ENCODE measurements around the gene AQP6. TPM values are rescaled to one million over a fixed set of nuclear protein-coding genes. Genes with fewer than 3 reads are reported as not detected.

Gene AQP6
- total and polyA plus RNA-seq, 2 donors from 2014 or later = 12.0 to 74.1 TPM

DNA sequence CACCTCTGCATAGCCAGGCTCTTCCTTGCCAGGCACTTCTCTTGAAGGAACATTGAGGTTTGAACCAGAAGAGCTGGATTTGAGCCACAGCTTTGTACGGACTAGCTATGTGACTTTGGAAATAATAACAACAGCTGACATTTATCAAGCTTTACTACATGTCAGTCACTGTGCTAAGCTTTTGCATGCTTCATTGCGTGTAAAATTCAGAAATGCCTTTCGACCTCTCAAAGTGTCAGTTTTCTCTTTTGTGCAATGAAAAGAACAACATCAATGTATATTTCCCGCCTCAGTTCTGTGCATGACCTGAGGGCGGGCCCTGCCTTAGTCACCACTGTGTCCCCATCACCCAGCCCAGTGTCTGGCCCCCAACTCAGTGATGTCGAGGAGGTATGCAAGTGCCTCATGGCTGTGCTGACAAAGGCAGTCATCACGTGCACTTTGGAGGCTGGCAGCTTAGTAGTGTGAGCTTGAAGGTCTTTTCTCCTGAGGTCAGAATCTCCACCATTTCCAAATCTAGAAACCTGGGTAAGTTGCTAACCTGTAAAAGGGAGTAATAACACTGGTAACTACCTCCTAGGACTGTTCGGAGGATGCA lies 40.1 kb upstream of the AQP6 start:
- no peak for FAIRE-seq
- Histone ChIP-seq H3K36me3 (ENCODE audit: control insufficient read depth in 2 of 3, insufficient read depth in 3 of 3, low read length in 3 of 3) (no peaks in the 10 kb centered on the region), H3K4me1 (ENCODE audit: control insufficient read depth in 2 of 3, insufficient read depth in 2 of 3, low read depth in 1 of 3, low read length in 3 of 3) (peaks cover 0 to 2% (median 0%) of the 10 kb centered on the region in 3 donors), H3K4me3 (ENCODE audit: low read length in 3 of 3) (no peak overlapping the region), H3K9me3 (ENCODE audit: control insufficient read depth in 2 of 3, insufficient read depth in 1 of 3, low read length in 3 of 3) (no peaks in the 10 kb centered on the region), H3K27me3 (ENCODE audit: control insufficient read depth, insufficient read depth, low read length) (no peaks in the 10 kb centered on the region), H3K27ac (ENCODE audit: low read depth in 2 of 2, low read length in 2 of 2) (no peak overlapping the region), H3K9ac (ENCODE audit: low read length in 3 of 3) (no peak overlapping the region)
- TF ChIP-seq CTCF (IDR thresholded peaks at IDR 0.05; ENCODE audit: borderline replicate concordance, extremely low read depth, insufficient read depth) = no peak
- peak in 3 of 5 donors; percentile 53 to 87 (median 75) for DNase-seq
- intact Hi-C loops (cut with DNase I) = no loop called here

DNA sequence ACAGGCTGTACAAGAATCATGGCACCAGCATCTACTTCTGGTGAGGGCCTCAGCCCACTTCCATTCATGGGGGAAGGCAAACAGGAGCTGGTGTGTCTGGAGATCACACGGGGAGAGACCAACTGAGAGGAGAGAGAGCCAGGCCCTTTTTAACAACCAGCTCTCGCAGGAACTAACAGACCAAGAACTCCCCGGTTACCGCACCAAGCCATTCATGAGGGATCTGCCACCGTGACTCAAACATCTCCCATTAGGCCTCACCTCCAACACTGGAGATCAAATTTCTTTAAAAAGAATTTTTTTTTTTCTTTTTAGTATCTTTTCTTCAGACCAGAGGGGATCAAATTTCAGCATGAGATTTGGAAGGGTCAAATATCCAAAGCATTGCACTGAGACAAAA lies 39.0 kb upstream of the AQP6 start:
- H3K9ac ChIP-seq (ENCODE audit: low read length in 3 of 3) = no peak overlapping the region
- H3K27ac ChIP-seq (ENCODE audit: low read depth in 2 of 2, low read length in 2 of 2) = no peak overlapping the region
- FAIRE-seq (no peak), DNase-seq (peak in 2 of 5 donors; percentile 34 to 62)
- H3K36me3 ChIP-seq (ENCODE audit: control insufficient read depth in 2 of 3, insufficient read depth in 3 of 3, low read length in 3 of 3) = no peaks in the 10 kb centered on the region
- intact Hi-C loops (cut with DNase I) = no loop called here
- TF ChIP-seq CTCF (IDR thresholded peaks at IDR 0.05; ENCODE audit: borderline replicate concordance, extremely low read depth, insufficient read depth) = no peak
- H3K4me1 ChIP-seq (ENCODE audit: control insufficient read depth in 2 of 3, insufficient read depth in 2 of 3, low read depth in 1 of 3, low read length in 3 of 3) = peaks cover 0 to 2% (median 0%) of the 10 kb centered on the region in 3 donors
- H3K27me3 ChIP-seq (ENCODE audit: control insufficient read depth, insufficient read depth, low read length) = no peaks in the 10 kb centered on the region
- H3K9me3 ChIP-seq (ENCODE audit: control insufficient read depth in 2 of 3, insufficient read depth in 1 of 3, low read length in 3 of 3) = no peaks in the 10 kb centered on the region
- H3K4me3 ChIP-seq (ENCODE audit: low read length in 3 of 3) = no peak overlapping the region

DNA sequence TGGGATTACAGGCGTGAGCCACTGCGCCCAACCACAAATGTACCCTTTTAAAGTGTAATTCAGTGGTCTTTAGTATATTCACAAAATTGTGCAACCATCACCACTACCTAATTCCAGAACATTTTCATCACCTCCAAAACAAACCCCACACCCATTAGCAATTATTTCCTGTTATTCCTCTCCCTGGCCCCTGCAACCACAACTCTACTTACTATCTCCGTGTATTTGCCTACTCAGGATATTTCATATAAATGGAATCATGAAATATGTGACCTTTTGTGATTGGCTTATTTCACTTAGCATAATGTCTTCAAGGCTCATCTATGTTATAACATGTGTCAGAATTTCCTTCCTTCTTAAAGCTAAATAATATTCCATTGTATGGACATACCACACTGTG lies 38.2 kb upstream of the AQP6 start:
- intact Hi-C loops (cut with DNase I) = no loop called here
- no peaks in the 10 kb centered on the region for H3K27me3 ChIP-seq (ENCODE audit: control insufficient read depth, insufficient read depth, low read length)
- H3K9ac ChIP-seq (ENCODE audit: low read length in 3 of 3) = no peak overlapping the region
- peaks cover 0 to 2% (median 0%) of the 10 kb centered on the region in 3 donors for H3K4me1 ChIP-seq (ENCODE audit: control insufficient read depth in 2 of 3, insufficient read depth in 2 of 3, low read depth in 1 of 3, low read length in 3 of 3)
- H3K9me3 ChIP-seq (ENCODE audit: control insufficient read depth in 2 of 3, insufficient read depth in 1 of 3, low read length in 3 of 3) = no peaks in the 10 kb centered on the region
- H3K36me3 ChIP-seq (ENCODE audit: control insufficient read depth in 2 of 3, insufficient read depth in 3 of 3, low read length in 3 of 3) = no peaks in the 10 kb centered on the region
- no peak for DNase-seq
- no peak overlapping the region for H3K27ac ChIP-seq (ENCODE audit: low read depth in 2 of 2, low read length in 2 of 2)
- TF ChIP-seq CTCF (IDR thresholded peaks at IDR 0.05; ENCODE audit: borderline replicate concordance, extremely low read depth, insufficient read depth) = no peak
- H3K4me3 ChIP-seq (ENCODE audit: low read length in 3 of 3) = no peak overlapping the region
- no peak for FAIRE-seq

GRCh38 chr12:49936925-49937324 lies 35.8 kb upstream of the AQP6 start:
- H3K4me1 ChIP-seq (ENCODE audit: control insufficient read depth in 2 of 3, insufficient read depth in 2 of 3, low read depth in 1 of 3, low read length in 3 of 3) = peaks cover 0 to 2% (median 0%) of the 10 kb centered on the region in 3 donors
- no peaks in the 10 kb centered on the region for H3K9me3 ChIP-seq (ENCODE audit: control insufficient read depth in 2 of 3, insufficient read depth in 1 of 3, low read length in 3 of 3)
- H3K36me3 ChIP-seq (ENCODE audit: control insufficient read depth in 2 of 3, insufficient read depth in 3 of 3, low read length in 3 of 3) = no peaks in the 10 kb centered on the region
- TF ChIP-seq CTCF (IDR thresholded peaks at IDR 0.05; ENCODE audit: borderline replicate concordance, extremely low read depth, insufficient read depth) = no peak
- H3K27ac ChIP-seq (ENCODE audit: low read depth in 2 of 2, low read length in 2 of 2) = no peak overlapping the region
- H3K27me3 ChIP-seq (ENCODE audit: control insufficient read depth, insufficient read depth, low read length) = no peaks in the 10 kb centered on the region
- intact Hi-C loops (cut with DNase I) = no loop called here
- no peak overlapping the region for H3K4me3 ChIP-seq (ENCODE audit: low read length in 3 of 3)
- DNase-seq (no peak), FAIRE-seq (no peak)
- no peak overlapping the region for H3K9ac ChIP-seq (ENCODE audit: low read length in 3 of 3)

Measured in kidney (tissue), 14 donors.